ENCODE data around the gene SNX2.
"Not testable (repeated sequence)": the region's sequence is repeated elsewhere in the genome, so short reads cannot be mapped to it uniquely, and the experiment has no call there.

The SNX2 gene, protein sequence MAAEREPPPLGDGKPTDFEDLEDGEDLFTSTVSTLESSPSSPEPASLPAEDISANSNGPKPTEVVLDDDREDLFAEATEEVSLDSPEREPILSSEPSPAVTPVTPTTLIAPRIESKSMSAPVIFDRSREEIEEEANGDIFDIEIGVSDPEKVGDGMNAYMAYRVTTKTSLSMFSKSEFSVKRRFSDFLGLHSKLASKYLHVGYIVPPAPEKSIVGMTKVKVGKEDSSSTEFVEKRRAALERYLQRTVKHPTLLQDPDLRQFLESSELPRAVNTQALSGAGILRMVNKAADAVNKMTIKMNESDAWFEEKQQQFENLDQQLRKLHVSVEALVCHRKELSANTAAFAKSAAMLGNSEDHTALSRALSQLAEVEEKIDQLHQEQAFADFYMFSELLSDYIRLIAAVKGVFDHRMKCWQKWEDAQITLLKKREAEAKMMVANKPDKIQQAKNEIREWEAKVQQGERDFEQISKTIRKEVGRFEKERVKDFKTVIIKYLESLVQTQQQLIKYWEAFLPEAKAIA

DNA sequence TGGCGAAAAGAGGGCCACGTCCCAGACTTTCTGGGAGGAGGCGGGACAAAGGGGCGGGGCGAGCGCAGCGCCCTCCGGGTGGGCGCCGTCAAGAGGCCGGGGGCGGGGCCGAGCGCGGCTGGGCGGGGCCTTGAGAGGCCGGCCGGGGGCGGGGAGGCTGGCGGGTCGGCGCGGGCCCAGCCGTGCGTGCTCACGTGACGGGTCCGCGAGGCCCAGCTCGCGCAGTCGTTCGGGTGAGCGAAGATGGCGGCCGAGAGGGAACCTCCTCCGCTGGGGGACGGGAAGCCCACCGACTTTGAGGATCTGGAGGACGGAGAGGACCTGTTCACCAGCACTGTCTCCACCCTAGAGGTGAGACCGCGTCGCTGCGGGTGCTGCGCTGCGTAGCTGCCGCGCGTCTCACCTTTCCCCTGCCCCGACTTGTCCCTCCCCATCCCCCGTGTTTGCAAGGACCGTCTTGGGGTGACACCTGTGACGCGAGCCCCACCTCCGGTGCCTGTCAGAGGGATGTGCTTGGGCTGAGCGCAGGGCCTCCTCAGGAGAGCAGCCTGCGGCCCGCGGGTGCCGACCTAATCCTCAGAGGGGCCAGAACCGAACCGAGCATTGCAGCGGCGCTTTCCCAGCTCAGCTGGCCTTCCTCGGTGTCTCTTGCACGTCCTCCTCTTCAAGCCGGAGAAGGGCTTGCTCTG is at the start of gene SNX2:
Gene SNX2 (plus strand): TSS at position 220 of the 689 bp plus-strand sequence. CDS start 24 bp downstream, at position 244.
- DNase-seq: peak; percentile 5 to 96 (median 81)

- no peak for DNase-seq
Observed at GRCh38 chr5:122727112-122727541, 47.8 kb upstream of the SNX2 start.

- no peak for DNase-seq
Observed at GRCh38 chr5:122730037-122730436, 44.8 kb upstream of the SNX2 start.

DNA sequence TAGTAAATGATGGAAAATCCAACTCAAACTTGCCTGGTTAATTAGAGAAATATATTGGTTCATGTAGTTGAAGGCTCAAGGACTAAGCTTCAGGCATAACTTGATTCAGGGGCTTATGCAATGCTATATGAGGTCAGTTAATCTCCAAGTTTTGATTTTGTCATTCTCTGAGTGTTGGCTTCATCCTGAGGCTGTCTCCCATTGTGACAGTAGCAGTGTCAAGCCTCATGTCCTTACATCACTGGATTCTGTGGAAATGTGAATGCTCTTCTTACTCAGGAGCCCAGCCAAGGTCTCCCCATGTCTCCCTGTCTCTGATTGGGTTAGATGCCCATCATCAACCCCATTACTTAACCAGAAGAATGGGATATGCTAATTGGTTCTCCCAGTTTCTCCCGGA is 44.4 kb upstream of the SNX2 start:
- no peak for DNase-seq

DNA sequence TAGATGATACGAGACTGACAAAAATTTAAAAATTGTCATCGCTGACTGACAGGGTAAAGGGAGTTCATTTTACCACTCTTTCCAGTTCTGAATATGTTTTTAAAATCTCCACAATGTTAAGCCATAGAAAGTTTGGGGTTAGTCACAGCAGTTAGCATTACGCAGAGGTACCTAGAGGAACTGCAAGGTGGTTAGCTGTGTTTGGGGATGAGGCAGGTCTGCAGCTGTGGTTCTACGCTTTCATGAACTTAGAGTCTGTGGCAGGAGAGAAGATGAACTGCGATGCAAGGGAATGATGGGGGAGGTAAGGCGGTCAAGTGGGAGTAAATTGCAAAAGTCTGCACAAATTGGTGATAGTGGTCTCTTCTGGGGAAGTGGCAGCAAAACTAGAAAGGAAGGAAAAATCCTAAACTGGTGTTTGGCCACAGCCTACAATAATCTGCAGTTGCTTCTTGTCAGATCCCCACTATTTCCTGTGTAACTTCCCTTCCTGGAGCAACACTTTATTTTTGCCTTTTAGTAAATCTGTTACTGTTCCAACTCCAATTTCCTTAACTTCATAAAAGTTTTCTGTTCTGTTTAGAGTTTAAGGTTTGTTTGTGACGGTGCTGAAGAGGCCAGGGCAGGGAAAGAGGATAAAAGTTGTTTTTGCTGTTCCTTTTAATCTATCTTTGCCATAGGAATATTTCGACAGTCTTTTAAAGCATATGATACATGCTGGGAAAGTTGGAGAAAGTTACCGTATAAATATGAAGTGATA is 38.6 kb upstream of the SNX2 start:
- no peak for DNase-seq

DNA sequence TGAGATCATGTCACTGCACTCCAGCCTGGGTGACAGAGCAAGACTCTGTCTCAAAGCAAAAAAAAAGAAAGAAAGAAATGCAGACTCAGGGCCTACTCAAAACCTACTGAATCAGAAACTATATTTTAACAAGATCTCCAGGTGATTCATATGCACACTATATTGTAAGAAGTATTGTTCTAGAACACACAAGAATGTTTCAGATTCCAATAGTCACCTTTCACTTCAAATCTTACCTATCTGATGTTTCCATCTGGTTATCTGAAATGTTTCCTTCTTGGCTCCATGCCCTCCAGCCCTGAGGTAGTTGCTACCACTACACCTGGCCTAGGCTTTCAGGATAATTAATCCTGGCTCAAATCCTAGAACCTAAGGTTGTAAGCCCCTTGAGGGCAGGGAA is 36.8 kb upstream of the SNX2 start:
- DNase-seq: no peak

GRCh38 chr5:122741681-122742080 is 33.2 kb upstream of the SNX2 start:
- no peak for DNase-seq

DNA sequence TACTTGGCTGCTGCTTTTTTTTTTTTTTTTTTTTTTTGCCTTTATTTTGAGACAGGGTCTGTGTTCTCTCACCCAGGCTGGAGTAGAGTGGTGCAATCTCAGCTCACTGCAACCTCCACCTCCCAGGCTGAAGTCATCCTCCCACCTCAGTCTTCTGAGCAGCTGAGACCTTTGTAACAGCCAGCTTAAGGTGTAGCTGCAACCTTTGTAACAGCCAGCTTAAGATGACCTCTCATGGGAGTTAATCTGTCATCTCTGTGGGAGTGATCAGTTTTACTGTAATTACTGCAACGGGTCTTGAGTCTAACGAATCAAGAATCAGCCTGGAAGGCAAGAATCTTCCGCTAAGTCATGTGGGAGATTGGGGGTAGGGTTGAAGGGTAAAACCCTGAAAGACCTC is 31.6 kb upstream of the SNX2 start:
- DNase-seq: no peak

DNA sequence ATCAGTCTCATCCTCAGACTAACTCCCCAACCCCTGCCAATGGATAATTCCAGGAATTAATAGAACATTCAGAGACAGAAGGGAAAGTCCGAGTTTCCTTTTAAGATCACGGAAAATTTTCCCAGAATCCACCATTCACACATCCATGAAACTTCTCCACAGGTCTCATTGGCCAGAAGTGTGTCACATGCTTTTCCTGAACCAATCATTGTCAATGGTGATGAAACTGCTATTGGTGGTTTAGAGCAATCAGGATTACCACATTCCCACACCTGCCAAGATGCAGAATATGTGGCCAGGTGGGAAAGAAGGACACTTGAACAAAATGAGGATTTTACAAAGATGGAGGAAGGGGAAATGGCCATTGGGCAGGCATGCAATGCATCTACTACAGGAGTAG is 29.3 kb upstream of the SNX2 start:
- no peak for DNase-seq

DNA sequence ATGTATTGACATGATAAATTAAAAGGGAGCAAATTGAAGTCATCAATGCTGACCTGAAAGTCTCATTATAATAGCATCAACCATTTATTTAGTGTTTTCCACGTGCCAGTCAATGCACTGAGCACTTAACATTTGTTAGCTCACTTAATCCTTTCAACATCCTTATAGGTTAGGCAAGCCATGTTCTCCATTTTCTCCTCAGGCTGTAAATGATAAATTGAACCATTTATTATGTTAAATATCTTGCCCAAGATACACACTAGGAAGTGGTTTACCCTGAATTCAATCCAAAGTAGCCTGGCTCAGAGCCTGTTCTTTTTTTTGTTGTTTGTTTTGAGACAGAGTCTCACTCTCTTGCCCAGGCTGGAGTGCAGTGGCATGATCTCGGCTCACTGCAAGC is 25.0 kb upstream of the SNX2 start:
- no peak for DNase-seq

- DNase-seq: no peak
Observed at GRCh38 chr5:122751293-122751782, 23.5 kb upstream of the SNX2 start.

DNA sequence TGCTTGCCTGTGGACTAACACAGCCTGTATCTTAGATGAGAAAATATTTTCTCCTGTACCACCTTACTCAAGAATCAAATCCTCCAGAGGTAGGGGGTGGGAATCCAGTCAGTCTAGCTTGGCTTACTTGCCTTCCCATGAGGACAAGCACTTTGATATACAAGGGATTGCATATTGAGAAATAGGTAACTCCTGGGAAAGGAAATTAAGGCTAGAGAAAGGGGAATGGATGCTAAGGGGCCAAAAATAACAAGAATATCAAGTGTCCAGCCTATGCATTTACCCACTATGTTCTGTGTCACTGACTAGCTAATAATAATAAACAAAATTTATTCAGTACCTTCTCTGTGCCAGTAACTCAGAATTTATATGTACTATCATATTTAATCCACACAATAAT is 21.4 kb upstream of the SNX2 start:
- DNase-seq: no peak

DNA sequence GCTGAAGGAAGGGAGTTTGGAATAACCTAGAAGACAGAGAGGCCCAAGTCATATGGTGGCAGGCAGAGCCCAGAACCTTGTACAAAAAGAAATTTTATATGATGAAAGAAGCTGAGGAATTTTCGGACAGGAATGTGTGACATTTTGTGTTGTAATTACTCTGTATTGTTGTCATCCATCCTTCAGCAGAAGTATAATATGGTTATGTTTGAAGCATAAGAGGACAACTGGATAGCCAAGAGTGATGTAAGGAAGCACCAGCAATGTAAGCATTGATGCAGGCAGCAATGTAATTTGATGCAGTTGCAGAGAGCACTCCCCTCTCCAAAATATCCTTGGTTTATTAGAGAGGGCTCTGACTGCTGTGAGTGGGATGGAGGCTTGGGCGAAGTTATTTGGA is 19.1 kb upstream of the SNX2 start:
- DNase-seq: no peak

DNA sequence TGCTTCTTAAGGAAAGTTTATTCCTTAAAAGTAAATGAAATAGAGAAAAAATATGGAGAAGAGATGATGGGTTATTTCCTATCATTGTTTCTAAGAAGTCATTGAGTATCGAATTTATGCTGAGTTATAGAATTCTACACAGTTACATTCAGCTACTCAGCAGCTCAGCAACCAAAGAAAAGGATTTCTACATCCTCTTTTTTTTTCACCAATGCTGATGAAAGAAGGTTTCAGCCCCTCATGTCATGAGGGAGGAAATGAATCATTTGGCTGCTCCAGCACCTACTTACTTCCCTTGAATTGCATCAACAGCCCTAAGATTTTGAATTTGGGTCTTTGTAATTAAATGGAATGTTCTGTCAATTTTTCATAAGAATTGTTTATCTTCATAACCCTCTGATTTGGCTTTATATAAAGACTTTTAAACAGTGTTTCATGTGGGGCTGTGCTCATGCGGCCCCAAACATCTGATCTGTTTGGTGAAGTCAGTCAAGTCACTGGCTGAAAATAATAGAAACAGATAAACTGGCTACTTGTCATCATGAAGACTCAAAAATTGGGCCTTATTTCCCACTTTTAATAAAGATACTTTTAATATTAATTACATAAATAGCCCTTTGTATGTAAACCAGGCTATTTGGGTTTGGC is 18.5 kb upstream of the SNX2 start:
- no peak for DNase-seq

- DNase-seq: no peak
Observed at GRCh38 chr5:122757285-122757684, 17.6 kb upstream of the SNX2 start.

DNA sequence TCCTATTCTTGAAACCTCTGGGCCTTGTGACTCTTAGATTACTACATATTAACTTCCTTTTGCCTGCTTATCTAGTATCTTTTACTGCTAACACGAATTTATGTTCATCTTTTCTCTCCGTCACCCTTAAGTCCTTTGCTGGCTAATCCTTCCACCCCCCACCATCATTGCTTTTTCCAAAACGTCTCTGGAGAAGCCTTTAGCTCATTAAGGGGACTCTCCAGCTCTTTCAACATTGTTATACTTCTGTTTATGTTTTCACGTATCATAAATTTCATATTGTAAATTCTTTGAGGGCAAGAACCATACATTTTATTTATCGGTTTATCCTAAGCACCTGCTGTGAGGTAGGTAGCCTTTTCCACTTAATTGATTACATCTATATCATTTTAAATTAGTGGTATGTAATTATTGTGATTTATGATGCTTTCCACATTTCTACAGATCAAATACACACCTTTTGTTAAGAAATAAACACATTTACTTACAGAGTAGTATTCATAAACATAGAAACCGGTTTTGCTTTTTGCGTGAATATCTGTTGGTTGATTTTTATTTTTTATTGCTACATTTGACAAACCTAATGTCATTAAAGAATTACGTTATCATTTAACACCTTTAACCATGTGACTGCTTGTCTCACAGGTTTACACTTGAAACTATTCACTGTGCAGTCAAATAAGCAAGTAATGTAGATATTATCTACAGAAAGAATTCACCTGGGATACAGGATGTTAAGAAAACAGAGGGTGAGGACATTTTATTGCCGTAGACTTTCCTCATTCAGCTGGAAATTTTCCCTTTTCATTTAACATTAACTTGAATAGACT is 15.4 kb upstream of the SNX2 start:
- no peak for DNase-seq

- DNase-seq: no peak
Observed at GRCh38 chr5:122760236-122760635, 14.6 kb upstream of the SNX2 start.

DNA sequence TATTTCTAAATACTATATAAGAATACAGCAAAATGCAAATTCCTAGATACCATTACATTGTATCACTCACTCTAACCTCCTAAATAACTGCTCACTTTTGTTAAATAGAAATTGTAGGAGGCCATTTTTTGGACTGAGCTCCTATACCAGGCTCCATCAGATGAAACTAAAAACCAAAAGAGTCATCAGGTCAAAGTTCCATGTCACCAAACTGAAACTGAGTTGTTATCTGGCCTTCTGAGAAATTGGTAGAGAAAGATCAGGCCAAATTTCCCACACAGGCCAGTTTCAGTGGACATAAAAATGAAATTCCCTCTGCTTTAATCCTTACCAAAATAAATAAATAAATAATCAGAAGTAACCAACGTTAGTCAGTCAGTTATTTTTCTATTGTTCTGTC is 13.8 kb upstream of the SNX2 start:
- DNase-seq: no peak

- not testable (repeated sequence) for DNase-seq
Observed at GRCh38 chr5:122761896-122762295, 13.0 kb upstream of the SNX2 start.

- DNase-seq: no peak
Observed at GRCh38 chr5:122766130-122766529, 8.8 kb upstream of the SNX2 start.
